ENCODE results near the gene PELI2.

- no peak for TF ChIP-seq EZH2phosphoT487 (IDR thresholded peaks at IDR 0.05)
- TF ChIP-seq, protein P1, sequence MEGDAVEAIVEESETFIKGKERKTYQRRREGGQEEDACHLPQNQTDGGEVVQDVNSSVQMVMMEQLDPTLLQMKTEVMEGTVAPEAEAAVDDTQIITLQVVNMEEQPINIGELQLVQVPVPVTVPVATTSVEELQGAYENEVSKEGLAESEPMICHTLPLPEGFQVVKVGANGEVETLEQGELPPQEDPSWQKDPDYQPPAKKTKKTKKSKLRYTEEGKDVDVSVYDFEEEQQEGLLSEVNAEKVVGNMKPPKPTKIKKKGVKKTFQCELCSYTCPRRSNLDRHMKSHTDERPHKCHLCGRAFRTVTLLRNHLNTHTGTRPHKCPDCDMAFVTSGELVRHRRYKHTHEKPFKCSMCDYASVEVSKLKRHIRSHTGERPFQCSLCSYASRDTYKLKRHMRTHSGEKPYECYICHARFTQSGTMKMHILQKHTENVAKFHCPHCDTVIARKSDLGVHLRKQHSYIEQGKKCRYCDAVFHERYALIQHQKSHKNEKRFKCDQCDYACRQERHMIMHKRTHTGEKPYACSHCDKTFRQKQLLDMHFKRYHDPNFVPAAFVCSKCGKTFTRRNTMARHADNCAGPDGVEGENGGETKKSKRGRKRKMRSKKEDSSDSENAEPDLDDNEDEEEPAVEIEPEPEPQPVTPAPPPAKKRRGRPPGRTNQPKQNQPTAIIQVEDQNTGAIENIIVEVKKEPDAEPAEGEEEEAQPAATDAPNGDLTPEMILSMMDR (IDR thresholded peaks at IDR 0.05) = no peak
- no peak for TF ChIP-seq EZH2 (IDR thresholded peaks at IDR 0.05)
These were observed 43.4 kb downstream of the PELI2 start for GRCh38 chr14:56161658-56162057.

Measured in neural progenitor cell (in vitro differentiated cells).